ENCODE measurements around the gene PEPD. TPM values are rescaled to one million over a fixed set of nuclear protein-coding genes. Genes with fewer than 3 reads are reported as not detected.
A peak's percentile ranks its signal among the peaks of the same experiment; 100 is the strongest.
"Not testable (repeated sequence)": the region's sequence is repeated elsewhere in the genome, so short reads cannot be mapped to it uniquely, and the experiment has no call there.

Gene PEPD
- total RNA-seq (ENCODE audit: low replicate concordance) = 84.7 and 139 TPM in 2 replicates
- long read RNA-seq, transcript PEPD-201 (15 exons, 1,910 nt) = major isoform, 476 of 535 reads
- long read RNA-seq, partial matches to known transcripts = 31 of 535 reads
- long read RNA-seq, other reads (novel, unspliced or antisense) = 25 of 535 reads

DNA sequence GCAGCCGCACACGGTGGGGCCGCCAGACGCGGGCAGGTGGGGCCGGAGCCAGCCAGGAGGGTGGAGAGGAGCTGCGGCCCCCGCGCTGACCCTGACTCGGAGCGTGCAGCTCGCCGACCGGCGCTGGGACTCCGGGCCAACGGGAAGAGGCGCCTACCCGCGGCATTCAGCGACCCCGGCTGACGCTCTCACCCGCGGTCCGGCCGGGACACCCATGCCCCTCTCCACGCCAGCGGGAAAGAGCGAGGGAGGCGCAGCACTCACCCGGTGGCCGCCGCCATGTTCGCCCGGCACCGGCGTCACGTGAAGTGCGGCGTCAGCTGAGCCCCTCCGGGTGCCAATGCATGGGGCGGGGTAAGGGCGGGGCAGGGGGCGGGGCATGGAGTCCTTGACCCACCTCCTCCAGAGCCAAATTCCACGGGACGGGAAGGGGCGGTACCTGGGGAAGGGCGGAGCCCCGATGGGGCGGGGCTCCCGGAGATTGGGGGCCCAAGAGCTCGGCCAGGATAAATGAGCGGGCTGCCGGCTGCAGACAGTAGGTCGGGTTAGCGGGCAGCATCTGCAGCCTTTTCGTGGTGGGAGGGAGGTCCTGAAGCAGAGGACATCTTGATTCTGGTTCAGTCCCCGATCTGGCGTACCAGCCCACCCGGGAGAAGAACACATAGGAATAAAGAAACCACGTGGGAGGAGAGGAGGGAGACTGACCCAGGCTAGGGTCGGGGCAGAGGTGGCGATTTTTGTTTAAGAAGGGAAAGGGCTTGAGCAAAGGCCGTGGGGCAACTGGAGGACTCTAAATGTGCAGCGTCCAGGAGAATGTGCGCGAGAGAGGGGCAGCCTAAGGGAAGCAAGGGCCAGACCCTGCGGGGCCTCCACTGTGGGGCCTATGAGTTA lies at the start of gene PEPD:
Gene PEPD (minus strand): TSS at position 312 of the 891 bp plus-strand sequence. CDS start 31 bp downstream, at position 281.
- peak; percentile 91 for DNase-seq (ENCODE audit: extremely low spot score, unreplicated experiment)
- H3K4me3 Mint-ChIP-seq = peak within 1 kb of the TSS; percentile 93
- peaks cover 19% of the 10 kb centered on the region for H3K4me1 Mint-ChIP-seq (ENCODE audit: unreplicated experiment)
- H3K36me3 Mint-ChIP-seq = peaks cover 3% of the 10 kb centered on the region
- H3K9me3 Mint-ChIP-seq = no peaks in the 10 kb centered on the region
- peaks cover 5% of the 10 kb centered on the region for H3K27me3 Mint-ChIP-seq
- TF ChIP-seq, protein P1, sequence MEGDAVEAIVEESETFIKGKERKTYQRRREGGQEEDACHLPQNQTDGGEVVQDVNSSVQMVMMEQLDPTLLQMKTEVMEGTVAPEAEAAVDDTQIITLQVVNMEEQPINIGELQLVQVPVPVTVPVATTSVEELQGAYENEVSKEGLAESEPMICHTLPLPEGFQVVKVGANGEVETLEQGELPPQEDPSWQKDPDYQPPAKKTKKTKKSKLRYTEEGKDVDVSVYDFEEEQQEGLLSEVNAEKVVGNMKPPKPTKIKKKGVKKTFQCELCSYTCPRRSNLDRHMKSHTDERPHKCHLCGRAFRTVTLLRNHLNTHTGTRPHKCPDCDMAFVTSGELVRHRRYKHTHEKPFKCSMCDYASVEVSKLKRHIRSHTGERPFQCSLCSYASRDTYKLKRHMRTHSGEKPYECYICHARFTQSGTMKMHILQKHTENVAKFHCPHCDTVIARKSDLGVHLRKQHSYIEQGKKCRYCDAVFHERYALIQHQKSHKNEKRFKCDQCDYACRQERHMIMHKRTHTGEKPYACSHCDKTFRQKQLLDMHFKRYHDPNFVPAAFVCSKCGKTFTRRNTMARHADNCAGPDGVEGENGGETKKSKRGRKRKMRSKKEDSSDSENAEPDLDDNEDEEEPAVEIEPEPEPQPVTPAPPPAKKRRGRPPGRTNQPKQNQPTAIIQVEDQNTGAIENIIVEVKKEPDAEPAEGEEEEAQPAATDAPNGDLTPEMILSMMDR (conservative IDR thresholded peaks at IDR 0.05) = no peak
- H3K27ac Mint-ChIP-seq = peak within 1 kb of the TSS; percentile 89

DNA sequence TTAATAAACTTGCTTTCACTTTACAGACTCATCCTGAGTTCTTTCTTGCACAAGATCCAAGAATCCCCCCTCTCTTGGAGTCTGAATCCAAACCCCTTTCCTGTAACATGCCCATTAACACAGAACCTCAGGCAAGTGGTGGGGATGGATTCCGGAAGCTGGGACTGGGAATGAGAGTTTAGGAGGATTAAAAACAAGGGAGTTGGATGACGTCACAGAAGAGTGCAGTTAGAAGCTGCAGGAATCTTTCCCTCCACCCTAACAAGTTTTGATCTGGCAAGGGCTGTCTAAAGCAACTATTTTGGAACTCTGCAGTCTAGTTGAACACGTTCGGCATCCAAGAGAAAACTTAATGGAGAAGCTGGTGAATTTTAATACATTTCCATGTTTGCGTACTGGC lies 48.2 kb upstream of the PEPD start:
- H3K36me3 Mint-ChIP-seq = no peaks in the 10 kb centered on the region
- H3K4me3 Mint-ChIP-seq = no peak overlapping the region
- peaks cover 5% of the 10 kb centered on the region for H3K9me3 Mint-ChIP-seq
- no peak overlapping the region for H3K27ac Mint-ChIP-seq
- H3K4me1 Mint-ChIP-seq (ENCODE audit: unreplicated experiment) = peaks cover 4% of the 10 kb centered on the region
- DNase-seq (ENCODE audit: extremely low spot score, unreplicated experiment) = no peak
- H3K27me3 Mint-ChIP-seq = peaks cover 54% of the 10 kb centered on the region
- TF ChIP-seq, protein P1 (conservative IDR thresholded peaks at IDR 0.05) = no peak

DNA sequence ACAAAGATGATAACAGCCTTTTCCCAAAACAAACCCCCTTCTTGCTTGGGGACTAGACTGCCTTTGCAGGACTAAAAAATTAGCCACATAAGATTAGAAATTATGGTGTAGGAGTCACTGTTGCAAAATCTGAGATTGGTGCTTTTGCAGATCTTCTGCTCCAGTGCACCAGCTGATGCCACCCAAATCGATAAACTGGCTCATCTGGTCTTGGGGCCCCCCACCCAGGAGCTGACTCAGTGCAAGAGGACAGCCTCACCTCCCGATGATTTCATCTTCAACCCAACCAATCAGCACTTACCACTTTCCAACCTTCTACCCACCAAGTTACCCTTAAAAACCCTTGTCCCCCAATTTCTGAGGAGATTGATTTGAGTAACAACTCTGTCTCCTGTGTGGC lies 47.1 kb upstream of the PEPD start:
- Mint-ChIP-seq H3K27ac (no peak overlapping the region), H3K27me3 (peaks cover 58% of the 10 kb centered on the region), H3K36me3 (no peaks in the 10 kb centered on the region), H3K4me3 (no peak overlapping the region), H3K9me3 (no peaks in the 10 kb centered on the region), H3K4me1 (ENCODE audit: unreplicated experiment) (peaks cover 4% of the 10 kb centered on the region)
- TF ChIP-seq, protein P1 (conservative IDR thresholded peaks at IDR 0.05) = no peak
- no peak for DNase-seq (ENCODE audit: extremely low spot score, unreplicated experiment)

DNA sequence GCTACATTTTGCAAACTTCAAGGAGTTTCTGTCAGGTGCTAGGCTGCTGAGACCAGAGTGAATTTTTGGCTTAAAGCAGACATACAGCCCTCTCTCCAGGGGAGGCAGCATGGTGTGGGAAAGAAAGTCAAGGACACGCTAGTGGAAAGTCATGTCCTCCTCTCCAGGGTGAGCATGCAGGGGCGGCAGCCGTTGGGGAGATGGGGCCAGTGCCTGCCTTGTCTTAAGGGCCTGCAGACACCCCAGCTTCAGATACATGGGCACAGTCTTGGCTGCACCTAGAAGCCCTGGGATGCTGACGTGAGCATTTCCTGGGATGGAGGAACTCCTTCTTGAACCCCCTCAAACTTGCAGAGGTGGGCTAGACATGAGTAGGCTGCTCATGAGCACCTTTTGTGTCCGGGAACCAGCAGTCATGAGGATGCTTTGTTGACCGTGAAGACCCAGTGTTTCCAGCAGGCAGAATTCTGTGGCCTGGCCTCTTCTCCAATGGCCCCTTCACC lies 43.3 kb upstream of the PEPD start:
- Mint-ChIP-seq H3K27ac (no peak overlapping the region), H3K9me3 (no peaks in the 10 kb centered on the region), H3K27me3 (peaks cover 37% of the 10 kb centered on the region), H3K4me1 (ENCODE audit: unreplicated experiment) (peaks cover 3% of the 10 kb centered on the region), H3K4me3 (no peak overlapping the region), H3K36me3 (no peaks in the 10 kb centered on the region)
- DNase-seq (ENCODE audit: extremely low spot score, unreplicated experiment) = no peak
- TF ChIP-seq, protein P1 (conservative IDR thresholded peaks at IDR 0.05) = no peak

DNA sequence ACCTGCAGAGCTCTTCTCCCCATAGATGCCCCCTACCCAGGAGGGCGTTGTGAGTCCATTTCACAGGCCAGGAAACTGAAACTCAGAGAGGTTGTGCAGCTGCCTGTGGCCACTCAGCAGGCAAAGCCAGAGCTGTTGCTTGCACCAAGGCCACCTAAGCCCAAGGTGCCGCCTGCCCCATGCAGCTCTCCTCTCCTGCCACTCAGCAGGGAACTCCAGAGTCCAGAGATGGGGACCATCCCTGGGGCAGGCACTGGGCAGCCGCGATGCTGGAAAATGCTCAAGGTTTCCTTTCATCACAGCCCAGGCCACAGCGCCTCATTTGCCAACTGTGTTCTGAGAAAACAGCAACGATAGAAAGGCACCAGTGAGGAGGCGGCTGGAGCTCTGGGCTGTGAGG lies 41.0 kb upstream of the PEPD start:
- no peak for DNase-seq (ENCODE audit: extremely low spot score, unreplicated experiment)
- Mint-ChIP-seq H3K36me3 (no peaks in the 10 kb centered on the region), H3K4me3 (no peak overlapping the region), H3K4me1 (ENCODE audit: unreplicated experiment) (no peaks in the 10 kb centered on the region), H3K9me3 (no peaks in the 10 kb centered on the region), H3K27me3 (peaks cover 34% of the 10 kb centered on the region), H3K27ac (no peak overlapping the region)
- TF ChIP-seq, protein P1 (conservative IDR thresholded peaks at IDR 0.05) = no peak

DNA sequence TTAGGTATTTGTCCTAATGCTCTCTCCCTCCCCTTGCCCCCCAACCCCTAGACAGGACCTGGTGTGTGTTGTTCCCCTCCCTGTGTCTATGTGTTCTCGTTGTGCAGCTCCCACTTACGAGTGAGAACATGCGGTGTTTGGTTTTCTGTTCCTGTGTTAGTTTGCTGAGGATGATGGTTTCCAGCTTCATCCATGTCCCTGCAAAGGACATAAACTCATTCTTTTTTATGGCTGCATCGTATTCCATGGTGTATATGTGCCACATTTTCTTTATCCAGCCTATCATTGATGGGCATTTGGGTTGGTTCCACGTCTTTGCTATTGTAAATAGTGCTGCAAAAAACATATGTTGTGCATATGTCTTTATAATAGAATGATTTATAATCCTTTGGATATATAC lies 40.1 kb upstream of the PEPD start:
- H3K27ac Mint-ChIP-seq = peak overlapping the region; percentile 71
- H3K4me1 Mint-ChIP-seq (ENCODE audit: unreplicated experiment); DNase-seq (ENCODE audit: extremely low spot score, unreplicated experiment); H3K4me3 Mint-ChIP-seq; H3K9me3 Mint-ChIP-seq; H3K36me3 Mint-ChIP-seq: not testable (repeated sequence)
- H3K27me3 Mint-ChIP-seq = peaks cover 34% of the 10 kb centered on the region

Data from type B pancreatic cell (in vitro differentiated cells).